IPS-18c (cell line): ENCODE results near the gene SLC40A1.
A peak's percentile ranks its signal among the peaks of the same experiment; 100 is the strongest.

Experiments
- H3K4me3 ChIP-seq: 2 replicates; pipeline ENCODE4 v1.7.0; 2013; ENCODE audit warnings: low read depth, mild to moderate bottlenecking, low read length, moderate library complexity; ENCODE audit not compliant: insufficient read depth
- H3K9me3 ChIP-seq: one replicate; pipeline ENCODE4 v1.6.1; 2013; ENCODE audit warnings: mild to moderate bottlenecking, low read length, moderate library complexity; ENCODE audit not compliant: control insufficient read depth, insufficient read depth

The SLC40A1 gene

DNA sequence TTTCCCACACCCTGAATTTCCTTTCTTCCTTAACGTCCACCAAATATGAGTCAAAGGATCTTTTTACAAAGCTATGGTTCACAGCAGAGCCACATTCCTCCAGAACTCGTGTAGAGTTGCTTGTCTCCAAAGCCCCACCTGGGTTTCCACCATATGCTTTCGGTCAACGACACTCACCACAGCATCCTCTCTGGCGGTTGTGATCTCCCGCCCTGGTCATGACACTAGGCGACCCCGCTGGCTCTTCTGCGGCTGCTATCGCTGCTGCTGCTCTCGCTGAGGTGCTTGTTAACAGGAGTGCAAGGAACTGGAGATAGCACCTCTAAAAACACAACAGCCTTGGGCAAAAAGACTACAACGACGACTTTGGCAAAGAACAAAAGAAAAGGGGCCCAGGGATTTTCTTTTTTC, 340 bp downstream of the SLC40A1 start:
- Histone ChIP-seq H3K9me3 (no peaks in the 10 kb centered on the region), H3K4me3 (peak overlapping the region; percentile 69)

- Histone ChIP-seq H3K9me3 (no peaks in the 10 kb centered on the region), H3K4me3 (peak overlapping the region; percentile 69)
These were observed 900 bp downstream of the SLC40A1 start for GRCh38 chr2:189579585-189580186.

DNA sequence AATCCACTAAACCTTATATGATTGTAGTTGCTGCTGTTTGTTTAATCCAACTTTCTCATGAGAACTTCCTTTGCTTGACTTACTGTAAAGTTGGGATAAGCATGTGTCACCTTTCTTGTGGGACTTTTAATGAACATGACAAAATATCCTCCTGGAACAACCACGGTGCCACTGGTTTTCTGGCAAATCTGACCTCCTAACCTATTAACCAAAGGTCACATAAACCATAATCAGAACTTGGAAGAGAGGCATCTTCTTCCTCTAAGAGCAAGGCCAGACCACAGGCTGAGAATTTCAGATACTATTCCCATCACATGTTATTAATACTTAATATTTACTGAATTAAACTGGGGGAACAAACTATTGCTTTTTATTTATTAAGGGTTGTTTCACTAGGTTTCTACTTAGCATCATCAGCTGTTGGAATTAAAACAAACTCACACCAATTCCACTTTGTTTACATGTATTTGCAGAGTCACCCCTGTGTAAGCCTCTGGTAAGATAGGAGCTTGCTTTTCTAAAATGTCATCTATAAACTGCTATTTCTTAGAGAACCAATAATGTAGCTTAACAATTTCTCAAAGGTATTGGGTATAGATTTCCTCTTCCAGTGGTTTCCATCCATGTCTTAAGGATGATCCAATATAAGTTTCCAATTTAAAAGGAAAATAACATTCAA, 2.2 kb downstream of the SLC40A1 start:
- no peak overlapping the region for H3K4me3 ChIP-seq
- no peaks in the 10 kb centered on the region for H3K9me3 ChIP-seq

GRCh38 chr2:189577121-189577520, 3.5 kb downstream of the SLC40A1 start:
- Histone ChIP-seq H3K4me3 (no peak overlapping the region), H3K9me3 (no peaks in the 10 kb centered on the region)

- no peak overlapping the region for H3K4me3 ChIP-seq
- no peaks in the 10 kb centered on the region for H3K9me3 ChIP-seq
These were observed 4.2 kb downstream of the SLC40A1 start for GRCh38 chr2:189576396-189576795.

DNA sequence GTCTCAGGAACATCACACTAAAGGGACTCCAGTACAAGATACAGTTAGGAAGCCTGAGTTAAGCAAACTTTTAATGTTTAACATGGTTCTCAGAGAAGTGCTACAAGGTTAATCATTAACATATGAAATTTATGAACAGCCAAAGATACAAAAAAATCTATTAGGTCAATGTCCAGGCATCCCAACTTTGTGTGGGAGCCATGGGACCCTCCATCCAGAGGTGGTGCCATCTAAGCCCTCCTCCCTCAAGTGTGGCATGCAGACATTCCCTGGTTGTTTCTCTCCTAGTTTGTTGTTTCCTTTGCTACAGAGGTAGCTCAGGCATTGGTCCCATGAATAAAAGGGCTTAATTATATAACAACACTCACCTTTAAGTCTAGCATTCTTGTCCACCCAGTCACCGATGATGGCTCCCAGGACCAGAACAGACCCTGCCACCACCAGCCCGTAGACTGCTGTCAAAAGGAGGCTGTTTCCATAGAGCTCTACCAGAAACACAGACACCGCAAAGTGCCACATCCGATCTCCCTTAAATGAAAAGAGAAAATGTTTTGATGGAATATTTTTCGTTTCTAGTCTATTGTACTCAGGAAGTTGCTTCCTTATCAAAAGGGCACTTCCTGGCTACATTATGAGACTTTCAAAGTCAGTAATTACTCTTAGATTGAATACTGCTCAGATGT, 5.7 kb downstream of the SLC40A1 start:
- Histone ChIP-seq H3K4me3 (no peak overlapping the region), H3K9me3 (no peaks in the 10 kb centered on the region)

- Histone ChIP-seq H3K9me3 (no peaks in the 10 kb centered on the region), H3K4me3 (no peak overlapping the region)
These were observed 10.0 kb downstream of the SLC40A1 start for GRCh38 chr2:189570570-189571031.

- Histone ChIP-seq H3K4me3 (no peak overlapping the region), H3K9me3 (no peaks in the 10 kb centered on the region)
These were observed 11.2 kb downstream of the SLC40A1 start for GRCh38 chr2:189569295-189569910.

DNA sequence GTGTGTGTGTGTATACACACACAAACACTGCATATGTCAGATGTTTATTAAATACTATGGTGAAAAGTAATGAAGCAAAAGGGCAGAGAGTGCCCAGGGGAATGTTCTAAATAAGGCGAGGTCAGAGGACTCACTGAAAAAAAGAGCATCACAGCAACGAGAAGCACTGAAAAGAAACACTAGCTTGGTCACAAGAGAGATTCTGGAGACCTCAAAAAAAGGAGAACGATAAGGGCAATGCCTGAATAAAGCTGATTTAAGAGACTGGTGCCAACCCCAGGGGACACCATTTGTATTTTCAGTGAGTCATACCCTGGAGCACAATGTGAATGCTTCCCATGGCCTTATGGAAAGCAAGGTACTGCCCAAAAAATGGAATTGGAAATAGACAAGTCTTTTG, 14.5 kb downstream of the SLC40A1 start:
- no peak overlapping the region for H3K4me3 ChIP-seq
- no peaks in the 10 kb centered on the region for H3K9me3 ChIP-seq

- no peak overlapping the region for H3K4me3 ChIP-seq
These were observed 19.1 kb downstream of the SLC40A1 start for GRCh38 chr2:189561371-189562038.

GRCh38 chr2:189560273-189560586, 20.4 kb downstream of the SLC40A1 start:
- H3K4me3 ChIP-seq, result no peak overlapping the region
- H3K9me3 ChIP-seq, result no peaks in the 10 kb centered on the region

More at GRCh38 chr2:189561371-189562038, 19.1 kb downstream of the SLC40A1 start:
- no peaks in the 10 kb centered on the region for H3K9me3 ChIP-seq

DNA sequence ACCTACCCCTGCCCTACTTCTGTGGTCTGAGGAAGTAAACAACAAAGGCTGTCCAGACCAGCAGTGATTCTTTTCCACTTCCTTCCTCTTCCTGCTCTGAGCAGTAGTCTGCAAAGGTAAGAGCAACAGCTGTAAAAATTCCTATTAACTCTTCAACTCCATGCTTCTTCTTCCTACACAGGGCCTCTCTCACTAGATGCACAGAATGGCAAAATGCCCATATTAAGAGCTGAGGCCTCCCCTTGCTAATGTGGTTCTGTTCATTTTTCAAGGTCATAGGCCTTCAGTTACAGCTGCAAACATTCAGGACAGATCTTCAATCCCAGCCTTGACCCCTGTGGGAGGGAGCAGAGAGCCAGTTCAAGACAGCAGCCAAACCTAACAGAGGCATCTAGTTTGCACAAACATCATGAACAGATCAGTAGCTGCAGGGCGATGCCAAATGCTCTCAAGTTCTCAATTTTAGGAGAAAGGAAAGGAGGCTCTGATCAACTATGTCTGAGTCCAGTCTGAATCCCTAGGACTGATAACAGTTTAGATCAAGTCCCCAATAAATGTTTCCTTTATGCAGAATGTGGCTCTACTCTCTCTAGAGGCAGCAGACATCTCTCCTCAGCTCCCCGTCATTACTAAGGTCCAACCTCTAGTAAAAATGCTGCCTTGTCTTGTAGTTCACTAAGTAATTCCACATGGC, 20.9 kb downstream of the SLC40A1 start:
- Histone ChIP-seq H3K4me3 (no peak overlapping the region), H3K9me3 (no peaks in the 10 kb centered on the region)

- Histone ChIP-seq H3K9me3 (no peaks in the 10 kb centered on the region), H3K4me3 (no peak overlapping the region)
These were observed 21.9 kb downstream of the SLC40A1 start for GRCh38 chr2:189558516-189559272.

- Histone ChIP-seq H3K9me3 (no peaks in the 10 kb centered on the region), H3K4me3 (no peak overlapping the region)
These were observed 23.2 kb downstream of the SLC40A1 start for GRCh38 chr2:189557373-189557772.

GRCh38 chr2:189556526-189556925, 24.1 kb downstream of the SLC40A1 start:
- no peaks in the 10 kb centered on the region for H3K9me3 ChIP-seq
- no peak overlapping the region for H3K4me3 ChIP-seq

DNA sequence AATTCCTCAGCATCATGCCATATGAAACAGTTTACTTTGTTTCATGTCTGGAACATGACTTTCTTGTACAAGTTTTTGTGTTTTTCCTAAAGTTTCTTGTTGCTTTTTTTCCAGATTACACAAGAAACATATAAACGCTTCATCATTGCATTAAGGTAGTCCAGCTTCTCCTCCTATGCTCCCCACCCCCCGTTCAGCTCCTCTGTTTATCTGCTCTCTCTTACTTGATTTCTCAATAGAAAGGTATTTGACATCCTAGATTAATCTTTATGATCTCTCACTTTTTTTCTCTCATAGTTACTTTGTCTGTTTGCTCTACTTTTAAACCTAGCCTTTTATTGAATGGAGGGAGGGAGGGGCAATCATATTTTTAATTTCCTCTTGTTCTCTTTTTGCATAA, 25.4 kb downstream of the SLC40A1 start:
- Histone ChIP-seq H3K9me3 (no peaks in the 10 kb centered on the region), H3K4me3 (no peak overlapping the region)
